ENCODE measurements around the gene TDRKH. TPM values are rescaled to one million over a fixed set of nuclear protein-coding genes. Genes with fewer than 3 reads are reported as not detected.

The TDRKH gene
- total RNA-seq, 1 donor from 2014 or later: 12.0 TPM

DNA sequence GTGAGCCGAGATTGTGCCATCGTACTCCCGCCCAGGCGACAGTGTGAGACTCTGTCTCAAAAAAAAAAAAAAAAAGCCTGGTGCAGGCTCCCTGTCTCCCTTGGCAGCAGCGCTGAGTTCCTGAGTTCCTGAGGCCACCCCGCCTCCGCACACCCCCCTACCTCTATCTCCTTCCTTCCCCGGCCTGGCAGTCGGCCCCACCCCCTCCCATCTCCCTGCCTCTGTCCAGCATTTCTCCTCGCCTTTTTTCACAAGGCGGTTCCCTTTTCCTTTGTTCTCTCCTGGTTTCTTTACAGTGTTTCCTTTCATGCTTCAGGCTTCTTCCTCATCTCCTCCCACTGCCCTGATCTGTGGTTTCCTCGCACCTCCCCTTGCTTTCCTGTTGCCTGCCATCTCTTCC is 38.6 kb upstream of the TDRKH start:
- TF ChIP-seq, protein P1, sequence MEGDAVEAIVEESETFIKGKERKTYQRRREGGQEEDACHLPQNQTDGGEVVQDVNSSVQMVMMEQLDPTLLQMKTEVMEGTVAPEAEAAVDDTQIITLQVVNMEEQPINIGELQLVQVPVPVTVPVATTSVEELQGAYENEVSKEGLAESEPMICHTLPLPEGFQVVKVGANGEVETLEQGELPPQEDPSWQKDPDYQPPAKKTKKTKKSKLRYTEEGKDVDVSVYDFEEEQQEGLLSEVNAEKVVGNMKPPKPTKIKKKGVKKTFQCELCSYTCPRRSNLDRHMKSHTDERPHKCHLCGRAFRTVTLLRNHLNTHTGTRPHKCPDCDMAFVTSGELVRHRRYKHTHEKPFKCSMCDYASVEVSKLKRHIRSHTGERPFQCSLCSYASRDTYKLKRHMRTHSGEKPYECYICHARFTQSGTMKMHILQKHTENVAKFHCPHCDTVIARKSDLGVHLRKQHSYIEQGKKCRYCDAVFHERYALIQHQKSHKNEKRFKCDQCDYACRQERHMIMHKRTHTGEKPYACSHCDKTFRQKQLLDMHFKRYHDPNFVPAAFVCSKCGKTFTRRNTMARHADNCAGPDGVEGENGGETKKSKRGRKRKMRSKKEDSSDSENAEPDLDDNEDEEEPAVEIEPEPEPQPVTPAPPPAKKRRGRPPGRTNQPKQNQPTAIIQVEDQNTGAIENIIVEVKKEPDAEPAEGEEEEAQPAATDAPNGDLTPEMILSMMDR (IDR thresholded peaks at IDR 0.05; ENCODE audit: insufficient read depth, low read length, poor library complexity, severe bottlenecking): no peak
- Histone ChIP-seq H3K27me3 (ENCODE audit: control insufficient read depth, insufficient read depth, low read length) (no peaks in the 10 kb centered on the region), H3K4me3 (ENCODE audit: low read depth, low read length) (no peak overlapping the region), H3K36me3 (ENCODE audit: control insufficient read depth, insufficient read depth, low read length) (no peaks in the 10 kb centered on the region)
- DNase-seq (ENCODE audit: low read depth): no peak

DNA sequence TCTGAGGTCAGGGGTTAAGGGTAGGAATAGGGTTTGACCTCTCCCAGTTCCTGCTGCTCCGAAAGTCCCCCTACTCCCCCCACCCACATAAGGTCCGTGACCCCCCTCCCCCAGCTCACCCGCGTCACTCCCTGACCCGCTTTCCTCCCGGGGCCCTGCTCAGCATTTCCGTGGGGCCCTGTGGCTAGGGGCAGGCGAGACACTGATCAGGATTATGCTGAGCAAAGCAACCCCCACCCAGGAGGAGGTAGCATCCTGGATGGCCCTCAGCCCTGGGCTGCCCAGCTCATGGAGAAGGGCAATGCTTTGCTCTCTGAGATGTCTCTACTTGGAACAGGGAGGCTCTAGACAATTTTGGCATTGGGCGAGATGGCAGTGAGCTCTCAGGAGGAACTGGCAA is 37.6 kb upstream of the TDRKH start:
- no peak for DNase-seq (ENCODE audit: low read depth)
- H3K36me3 ChIP-seq (ENCODE audit: control insufficient read depth, insufficient read depth, low read length): no peaks in the 10 kb centered on the region
- TF ChIP-seq, protein P1 (IDR thresholded peaks at IDR 0.05; ENCODE audit: insufficient read depth, low read length, poor library complexity, severe bottlenecking): no peak
- no peaks in the 10 kb centered on the region for H3K27me3 ChIP-seq (ENCODE audit: control insufficient read depth, insufficient read depth, low read length)
- no peak overlapping the region for H3K4me3 ChIP-seq (ENCODE audit: low read depth, low read length)

DNA sequence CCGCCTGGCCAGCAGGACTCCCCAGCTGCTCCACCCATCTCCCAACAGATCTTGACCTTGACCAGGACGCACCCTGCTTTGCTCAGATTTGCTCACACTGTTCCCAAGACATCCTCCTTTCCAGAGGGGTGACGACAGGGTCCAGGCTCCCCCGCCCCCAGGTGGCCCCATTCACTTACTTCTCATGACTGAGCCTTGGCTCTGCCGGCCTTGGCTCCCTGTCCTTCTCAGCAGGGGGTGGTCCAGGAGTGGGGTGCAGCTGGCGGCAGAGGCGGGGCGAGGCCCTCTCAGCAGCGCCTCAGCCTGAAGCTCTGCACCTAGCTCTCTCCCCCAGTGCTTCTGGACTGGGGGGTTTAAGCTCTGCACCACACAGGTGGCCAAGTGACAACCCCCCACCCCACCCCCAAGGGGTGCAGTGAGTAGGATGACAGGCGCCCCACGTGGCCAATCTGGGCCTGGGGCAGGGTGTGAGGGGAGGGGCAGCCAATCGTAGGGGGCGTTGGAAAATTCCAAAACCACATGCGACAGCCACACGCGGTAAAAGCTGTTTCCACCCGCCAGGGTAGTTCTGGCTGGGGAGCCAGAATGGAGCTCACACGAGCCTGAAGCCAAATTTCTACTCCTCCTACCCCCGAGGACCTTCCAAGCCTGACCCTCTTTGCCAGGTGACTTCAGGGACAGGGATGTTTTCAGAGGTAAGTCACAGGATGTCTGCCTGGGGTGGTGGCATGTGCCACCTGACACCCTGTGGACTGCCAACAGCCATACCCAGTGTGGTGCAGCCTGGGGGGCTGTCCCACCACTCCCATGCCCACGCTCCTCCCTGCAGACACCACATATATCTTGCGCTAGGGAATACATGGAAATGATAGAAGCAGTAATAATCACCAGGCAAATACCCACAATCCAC is 35.7 kb upstream of the TDRKH start:
- no peak overlapping the region for H3K4me3 ChIP-seq (ENCODE audit: low read depth, low read length)
- H3K36me3 ChIP-seq (ENCODE audit: control insufficient read depth, insufficient read depth, low read length): no peaks in the 10 kb centered on the region
- no peak for DNase-seq (ENCODE audit: low read depth)
- no peaks in the 10 kb centered on the region for H3K27me3 ChIP-seq (ENCODE audit: control insufficient read depth, insufficient read depth, low read length)
- TF ChIP-seq, protein P1 (IDR thresholded peaks at IDR 0.05; ENCODE audit: insufficient read depth, low read length, poor library complexity, severe bottlenecking): no peak

DNA sequence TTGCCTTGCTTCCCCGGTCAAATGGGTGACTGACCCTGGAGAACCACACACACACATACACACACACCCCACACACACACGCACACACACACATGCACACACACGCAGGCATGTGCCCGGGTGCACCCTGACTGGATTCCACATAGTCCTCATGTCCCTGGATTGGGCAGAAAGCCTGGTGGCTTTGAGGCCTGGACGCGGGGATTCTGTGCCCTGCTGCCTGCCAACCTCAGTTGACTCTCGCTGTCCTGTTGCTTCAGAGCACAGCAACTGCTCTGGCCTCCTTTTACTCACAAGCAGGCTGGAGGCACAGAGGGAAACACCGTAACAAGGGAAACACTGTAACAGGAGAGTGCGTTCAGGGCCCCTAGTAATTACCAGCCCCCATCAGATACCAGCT is 34.9 kb upstream of the TDRKH start:
- Histone ChIP-seq H3K4me3 (ENCODE audit: low read depth, low read length) (no peak overlapping the region), H3K36me3 (ENCODE audit: control insufficient read depth, insufficient read depth, low read length) (no peaks in the 10 kb centered on the region), H3K27me3 (ENCODE audit: control insufficient read depth, insufficient read depth, low read length) (no peaks in the 10 kb centered on the region)
- no peak for DNase-seq (ENCODE audit: low read depth)
- TF ChIP-seq, protein P1 (IDR thresholded peaks at IDR 0.05; ENCODE audit: insufficient read depth, low read length, poor library complexity, severe bottlenecking): no peak

DNA sequence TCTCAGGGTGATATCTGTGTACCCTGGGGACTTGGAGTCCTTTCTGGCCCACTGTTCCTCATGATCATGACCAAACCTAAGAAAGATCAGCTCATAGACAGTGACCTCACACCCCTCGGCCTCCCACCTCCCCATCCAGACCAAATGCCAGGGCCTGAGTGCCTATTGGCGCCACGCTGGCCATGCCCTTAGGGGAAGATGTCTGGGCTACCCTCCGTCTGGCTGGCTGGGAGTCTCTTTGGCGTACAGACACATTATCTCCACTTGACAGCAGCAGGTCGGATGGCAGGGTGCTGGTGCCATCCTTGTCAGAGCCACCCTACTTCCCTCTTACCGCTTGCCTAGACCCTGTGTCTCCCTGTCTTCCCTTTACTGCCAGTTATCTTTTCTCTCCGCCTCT is 32.9 kb upstream of the TDRKH start:
- Histone ChIP-seq H3K27me3 (ENCODE audit: control insufficient read depth, insufficient read depth, low read length) (no peaks in the 10 kb centered on the region), H3K36me3 (ENCODE audit: control insufficient read depth, insufficient read depth, low read length) (no peaks in the 10 kb centered on the region), H3K4me3 (ENCODE audit: low read depth, low read length) (no peak overlapping the region)
- TF ChIP-seq, protein P1 (IDR thresholded peaks at IDR 0.05; ENCODE audit: insufficient read depth, low read length, poor library complexity, severe bottlenecking): no peak
- DNase-seq (ENCODE audit: low read depth): no peak

DNA sequence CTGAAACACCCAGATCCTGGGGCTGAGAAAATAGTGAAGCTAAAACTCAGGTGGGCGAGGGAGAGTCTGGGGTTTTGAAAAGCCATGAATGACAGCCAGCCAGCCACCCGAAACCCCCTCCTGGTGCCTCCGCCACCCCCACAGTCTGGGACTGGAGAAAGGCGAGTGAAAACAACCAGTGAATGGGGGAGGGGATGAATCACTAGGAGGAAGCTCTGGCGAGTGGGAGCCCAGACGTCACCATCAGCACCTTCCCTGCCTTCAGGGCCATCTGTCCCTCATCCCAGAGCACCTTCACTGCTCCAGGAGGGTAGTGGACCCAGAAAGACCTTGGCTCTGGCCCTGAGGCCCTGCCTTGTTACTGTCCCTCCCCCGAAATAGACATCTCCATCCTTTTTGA is 32.1 kb upstream of the TDRKH start:
- Histone ChIP-seq H3K4me3 (ENCODE audit: low read depth, low read length) (no peak overlapping the region), H3K36me3 (ENCODE audit: control insufficient read depth, insufficient read depth, low read length) (no peaks in the 10 kb centered on the region), H3K27me3 (ENCODE audit: control insufficient read depth, insufficient read depth, low read length) (peaks cover 1% of the 10 kb centered on the region)
- TF ChIP-seq, protein P1 (IDR thresholded peaks at IDR 0.05; ENCODE audit: insufficient read depth, low read length, poor library complexity, severe bottlenecking): no peak
- no peak for DNase-seq (ENCODE audit: low read depth)

Data from kidney epithelial cell (primary cell).